ENCODE measurements around the gene OXA1L.

- TF ChIP-seq CTCF (IDR thresholded peaks at IDR 0.05) = no peak
- no peak for TF ChIP-seq POLR2AphosphoS5 (IDR thresholded peaks at IDR 0.05)
- TF ChIP-seq EP300 (IDR thresholded peaks at IDR 0.05) = no peak
Measured at GRCh38 chr14:22820731-22821130, 54.2 kb downstream of the OXA1L start.
